HFFc6 (cell line): ENCODE results near the gene SYT10. TPM values are rescaled to one million over a fixed set of nuclear protein-coding genes. Genes with fewer than 3 reads are reported as not detected.

Experiments used
- DNase-seq: peaks from one replicate; pipeline ENCODE4 v3.0.0-alpha.2; 2018
- H3K27ac Mint-ChIP-seq: 2 replicates; pipeline ENCODE4 v1.8.0; 2020; ENCODE audit warnings: mild to moderate bottlenecking, mixed read lengths
- H3K27me3 Mint-ChIP-seq: 2 replicates; pipeline ENCODE4 v1.8.0; 2021; ENCODE audit warnings: mild to moderate bottlenecking, moderate library complexity, mixed read lengths; ENCODE audit not compliant: insufficient read depth
- H3K36me3 Mint-ChIP-seq: 2 replicates; pipeline ENCODE4 v1.8.0; 2021; ENCODE audit warnings: low read depth, mixed read lengths
- H3K4me1 Mint-ChIP-seq: 2 replicates; pipeline ENCODE4 v1.8.0; 2020; ENCODE audit warnings: low read depth, mixed read lengths
- H3K4me3 Mint-ChIP-seq: 2 replicates; pipeline ENCODE4 v1.8.0; 2020; ENCODE audit warnings: mild to moderate bottlenecking, moderate library complexity, mixed read lengths
- H3K9me3 Mint-ChIP-seq: 2 replicates; pipeline ENCODE4 v1.8.0; 2020; ENCODE audit warnings: mild to moderate bottlenecking, mixed read lengths
- total RNA-seq, 6 experiments: library from RNA; stranded (reverse); fragmentation: NEBNext Ultra II Directional; extraction: Animal tissue kit (Norgen Biotek cat#: 25700); gene quantifications; 2 replicates in 1 of 6; 3 replicates in 5 of 6; pipeline ENCODE4 v1.2.3, GENCODE V29; 2021
- TF ChIP-seq, protein P1 (sequence below): fragments of 200-600 bp; sonication (generic); IDR thresholded peaks from 2 replicates; pipeline ENCODE4 v1.5.0; 2021; ENCODE audit warnings: antibody characterized with exemption, mild to moderate bottlenecking

The SYT10 gene
- total RNA-seq, 6 experiments from 2014 or later = not detected

GRCh38 chr12:33438025-33438772, 1.4 kb downstream of the SYT10 start:
- no peak for DNase-seq
- H3K27me3 Mint-ChIP-seq = peaks cover 6% of the 10 kb centered on the region
- H3K4me1 Mint-ChIP-seq = no peaks in the 10 kb centered on the region
- TF ChIP-seq, protein P1, sequence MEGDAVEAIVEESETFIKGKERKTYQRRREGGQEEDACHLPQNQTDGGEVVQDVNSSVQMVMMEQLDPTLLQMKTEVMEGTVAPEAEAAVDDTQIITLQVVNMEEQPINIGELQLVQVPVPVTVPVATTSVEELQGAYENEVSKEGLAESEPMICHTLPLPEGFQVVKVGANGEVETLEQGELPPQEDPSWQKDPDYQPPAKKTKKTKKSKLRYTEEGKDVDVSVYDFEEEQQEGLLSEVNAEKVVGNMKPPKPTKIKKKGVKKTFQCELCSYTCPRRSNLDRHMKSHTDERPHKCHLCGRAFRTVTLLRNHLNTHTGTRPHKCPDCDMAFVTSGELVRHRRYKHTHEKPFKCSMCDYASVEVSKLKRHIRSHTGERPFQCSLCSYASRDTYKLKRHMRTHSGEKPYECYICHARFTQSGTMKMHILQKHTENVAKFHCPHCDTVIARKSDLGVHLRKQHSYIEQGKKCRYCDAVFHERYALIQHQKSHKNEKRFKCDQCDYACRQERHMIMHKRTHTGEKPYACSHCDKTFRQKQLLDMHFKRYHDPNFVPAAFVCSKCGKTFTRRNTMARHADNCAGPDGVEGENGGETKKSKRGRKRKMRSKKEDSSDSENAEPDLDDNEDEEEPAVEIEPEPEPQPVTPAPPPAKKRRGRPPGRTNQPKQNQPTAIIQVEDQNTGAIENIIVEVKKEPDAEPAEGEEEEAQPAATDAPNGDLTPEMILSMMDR = no peak
- 0 out of 2 replicates have a peak, but pooled peaks cover 5% of the 10 kb centered on the region for H3K36me3 Mint-ChIP-seq
- peaks cover 15% of the 10 kb centered on the region for H3K9me3 Mint-ChIP-seq
- H3K4me3 Mint-ChIP-seq = no peak overlapping the region
- no peak overlapping the region for H3K27ac Mint-ChIP-seq

GRCh38 chr12:33437598-33437997, 2.0 kb downstream of the SYT10 start:
- Mint-ChIP-seq H3K9me3 (peaks cover 15% of the 10 kb centered on the region), H3K4me3 (no peak overlapping the region), H3K27ac (no peak overlapping the region), H3K4me1 (no peaks in the 10 kb centered on the region), H3K36me3 (0 out of 2 replicates have a peak, but pooled peaks cover 5% of the 10 kb centered on the region), H3K27me3 (peaks cover 6% of the 10 kb centered on the region)
- no peak for DNase-seq
- TF ChIP-seq, protein P1 = no peak

DNA sequence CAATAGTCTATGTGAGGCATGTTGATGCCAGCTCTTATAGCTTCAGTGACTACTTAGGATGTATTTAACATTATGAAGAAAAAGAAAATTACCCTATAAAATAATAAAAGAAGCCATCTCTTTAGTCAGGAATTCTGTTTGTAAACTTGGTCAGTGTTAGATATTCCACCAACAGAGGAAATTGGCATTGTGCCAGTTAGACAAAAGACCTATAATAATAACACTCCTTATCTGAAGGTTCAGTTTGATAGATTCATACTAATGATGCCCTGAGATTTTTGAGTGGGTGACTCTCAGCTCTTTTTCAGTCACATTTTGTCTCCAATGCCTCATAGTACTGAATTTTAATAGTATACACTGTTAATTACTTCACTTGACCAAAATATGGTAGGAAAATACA, 6.6 kb downstream of the SYT10 start:
- no peaks in the 10 kb centered on the region for H3K36me3 Mint-ChIP-seq
- peaks cover 18% of the 10 kb centered on the region for H3K9me3 Mint-ChIP-seq
- no peak overlapping the region for H3K4me3 Mint-ChIP-seq
- no peaks in the 10 kb centered on the region for H3K27me3 Mint-ChIP-seq
- DNase-seq = no peak
- TF ChIP-seq, protein P1 = no peak
- no peak overlapping the region for H3K27ac Mint-ChIP-seq
- no peaks in the 10 kb centered on the region for H3K4me1 Mint-ChIP-seq

- peaks cover 22% of the 10 kb centered on the region for H3K9me3 Mint-ChIP-seq
- H3K36me3 Mint-ChIP-seq = no peaks in the 10 kb centered on the region
Observed at GRCh38 chr12:33431648-33432047, 8.0 kb downstream of the SYT10 start.

DNA sequence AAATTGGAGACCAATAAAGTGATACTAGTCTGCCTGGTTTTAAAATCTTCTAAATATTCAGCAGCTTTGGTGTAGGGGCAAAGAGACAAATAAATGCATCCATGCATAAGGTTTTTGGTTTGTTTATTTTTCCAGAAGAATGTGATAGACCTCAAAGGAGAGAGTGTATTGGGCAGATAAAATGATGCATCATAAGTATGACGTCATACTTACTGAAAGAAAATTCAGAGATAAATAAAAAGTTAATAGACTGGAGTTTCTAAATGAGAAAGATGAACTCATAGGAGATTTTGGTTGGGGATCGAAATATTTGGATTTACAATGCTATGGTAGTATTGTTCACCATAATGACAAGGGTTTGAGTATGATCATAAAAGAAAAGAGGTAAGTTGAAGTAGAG, 10.2 kb downstream of the SYT10 start:
- Mint-ChIP-seq H3K27ac (no peak overlapping the region), H3K9me3 (peaks cover 22% of the 10 kb centered on the region), H3K27me3 (no peaks in the 10 kb centered on the region), H3K36me3 (no peaks in the 10 kb centered on the region), H3K4me1 (no peaks in the 10 kb centered on the region), H3K4me3 (no peak overlapping the region)
- no peak for DNase-seq
- TF ChIP-seq, protein P1 = no peak

More at GRCh38 chr12:33431648-33432047, 8.0 kb downstream of the SYT10 start:
- Mint-ChIP-seq H3K27ac (no peak overlapping the region), H3K27me3 (no peaks in the 10 kb centered on the region), H3K4me3 (no peak overlapping the region), H3K4me1 (no peaks in the 10 kb centered on the region)
- TF ChIP-seq, protein P1 = no peak
- DNase-seq = no peak
